HEK293 (cell line): ENCODE results near the gene C17orf50.

Source experiments
- CTCF ChIA-PET: fragments of 350-600 bp; formaldehyde crosslinking; extraction: SDS; loops from one replicate; lab custom pipeline; 2021; ENCODE audit warnings: antibody characterized with exemption; lab: Yijun Ruan, JAX
- POLR2A ChIA-PET: fragments of 300-600 bp; formaldehyde crosslinking; extraction: SDS; loops from one replicate; lab custom pipeline; 2020; ENCODE audit warnings: antibody characterized with exemption, inconsistent platforms; lab: Yijun Ruan, JAX
- H3K27ac ChIP-seq: fragments of 200-500 bp; sonication (Bioruptor generic); 2 replicates; pipeline ENCODE4 v1.5.1; 2014; ENCODE audit warnings: low read depth, low read length, control low read depth, inconsistent platforms; ENCODE audit errors: extremely low read depth
- H3K36me3 ChIP-seq, 2 experiments: fragments of 200-500 bp in 1 of 2; sonication (Bioruptor generic) in 1 of 2; 1 replicate in 1 of 2; 2 replicates in 1 of 2; pipeline ENCODE4 v1.5.1; 2014 to 2017; ENCODE audit warnings: inconsistent platforms in 2 of 2, low read length in 2 of 2; ENCODE audit not compliant: control insufficient read depth in 2 of 2, insufficient read depth in 1 of 2
- H3K4me1 ChIP-seq: fragments of 200-500 bp; sonication (Bioruptor generic); 2 replicates; pipeline ENCODE4 v1.5.1; 2014; ENCODE audit warnings: mild to moderate bottlenecking, low read length, inconsistent platforms; ENCODE audit not compliant: control insufficient read depth, insufficient read depth
- H3K4me3 ChIP-seq: 2 replicates; pipeline ENCODE4 v1.5.1; 2011; ENCODE audit warnings: low read depth, mild to moderate bottlenecking, control low read depth, low read length, moderate library complexity
- H3K9me3 ChIP-seq: fragments of 200-500 bp; sonication (Bioruptor generic); 2 replicates; pipeline ENCODE4 v1.5.1; 2014; ENCODE audit warnings: low read depth, low read length, inconsistent platforms; ENCODE audit not compliant: control insufficient read depth, insufficient read depth
- KLF17 ChIP-seq: fragments of 450-650 bp; formaldehyde crosslinking; IDR thresholded peaks from 2 replicates; pipeline ENCODE4 v1.5.1; 2016; ENCODE audit warnings: missing biosample characterization, missing genetic modification characterization
- KLF9 ChIP-seq: fragments of 450-650 bp; formaldehyde crosslinking; IDR thresholded peaks from 2 replicates; pipeline ENCODE4 v1.5.1; 2016; ENCODE audit warnings: missing biosample characterization, missing genetic modification characterization, low read depth
- PRDM1 ChIP-seq: fragments of 450-650 bp; formaldehyde crosslinking; IDR thresholded peaks from 2 replicates; pipeline ENCODE4; 2016; ENCODE audit warnings: missing biosample characterization, missing genetic modification characterization
- PRDM6 ChIP-seq: fragments of 450-650 bp; formaldehyde crosslinking; IDR thresholded peaks from 2 replicates; pipeline ENCODE4 v1.5.1; 2017; ENCODE audit warnings: missing biosample characterization, missing genetic modification characterization
- YY1 ChIP-seq: fragments of 450-650 bp; formaldehyde crosslinking; IDR thresholded peaks from 2 replicates; pipeline ENCODE4 v1.5.1; 2018; ENCODE audit warnings: missing biosample characterization, missing genetic modification characterization
- ZNF19 ChIP-seq: fragments of 450-650 bp; formaldehyde crosslinking; IDR thresholded peaks from 2 replicates; pipeline ENCODE4; 2016; ENCODE audit warnings: missing biosample characterization, missing genetic modification characterization, low read depth
- ZNF311 ChIP-seq: fragments of 450-650 bp; formaldehyde crosslinking; IDR thresholded peaks from 2 replicates; pipeline ENCODE4 v1.5.1; 2017; ENCODE audit warnings: missing biosample characterization, missing genetic modification characterization, borderline replicate concordance
- ZNF335 ChIP-seq: fragments of 450-650 bp; formaldehyde crosslinking; conservative IDR thresholded peaks from 2 replicates; pipeline ENCODE4 v1.5.1; 2016; ENCODE audit warnings: missing biosample characterization, missing genetic modification characterization
- ZNF580 ChIP-seq: fragments of 450-650 bp; formaldehyde crosslinking; IDR thresholded peaks from 2 replicates; pipeline ENCODE4 v1.5.1; 2016; ENCODE audit warnings: missing biosample characterization, missing genetic modification characterization
- ZNF768 ChIP-seq: fragments of 450-650 bp; formaldehyde crosslinking; IDR thresholded peaks from 2 replicates; pipeline ENCODE4 v1.5.1; 2018; ENCODE audit warnings: missing biosample characterization, mild to moderate bottlenecking, missing genetic modification characterization
- ZSCAN4 ChIP-seq: fragments of 450-650 bp; formaldehyde crosslinking; IDR thresholded peaks from 2 replicates; pipeline ENCODE4 v1.5.1; 2017; ENCODE audit warnings: missing biosample characterization, missing genetic modification characterization

Gene C17orf50

GRCh38 chr17:35795871-35796265, 35.2 kb downstream of the C17orf50 start:
- peak; percentile 96 for TF ChIP-seq ZNF768
- TF ChIP-seq ZNF580 (tag by site-specific recombination) = peak; percentile 79
- no peak for TF ChIP-seq KLF17 (tag by site-specific recombination)
- ChIA-PET POLR2A (interaction anchor here (1.1 to 4.6 kb wide), 3 partner anchors 13 to 29 kb away, joined by 3 to 46 read pairs (median 4); partner anchors contain the start of gene TAF15), CTCF (interaction anchor here (0.6 to 10.2 kb wide), 5 partner anchors 10 to 94 kb away, joined by 3 to 104 read pairs (median 9); no protein-coding TSS in a partner anchor)
- H3K36me3 ChIP-seq = no peaks in the 10 kb centered on the region
- no peaks in the 10 kb centered on the region for H3K9me3 ChIP-seq
- H3K4me3 ChIP-seq = peak overlapping the region; percentile 37
- no peak overlapping the region for H3K27ac ChIP-seq
- no peaks in the 10 kb centered on the region for H3K4me1 ChIP-seq

- H3K36me3 ChIP-seq = no peaks in the 10 kb centered on the region
- no peak overlapping the region for H3K4me3 ChIP-seq
- no peak overlapping the region for H3K27ac ChIP-seq
- no peaks in the 10 kb centered on the region for H3K4me1 ChIP-seq
- no peaks in the 10 kb centered on the region for H3K9me3 ChIP-seq
- ChIA-PET CTCF (interaction anchor here (0.6 to 10.2 kb wide), 6 partner anchors 8 to 32 kb away, joined by 3 to 104 read pairs (median 7); no protein-coding TSS in a partner anchor), POLR2A (interaction anchor here (0.6 to 4.6 kb wide), 4 partner anchors 12 to 27 kb away, joined by 4 to 46 read pairs (median 6); partner anchors contain the start of gene TAF15)
- TF ChIP-seq ZSCAN4 (peak; percentile 72), PRDM1 (tag by site-specific recombination) (peak; percentile 68), ZNF19 (no peak)
Measured at GRCh38 chr17:35796942-35797341, 36.3 kb downstream of the C17orf50 start.

- ChIA-PET CTCF (interaction anchor here (0.9 to 10.2 kb wide), 5 partner anchors 8 to 32 kb away, joined by 4 to 104 read pairs (median 9); no protein-coding TSS in a partner anchor), POLR2A (interaction anchor here (1.6 to 4.6 kb wide), 2 partner anchors 12 to 17 kb away, joined by 7 to 46 read pairs; partner anchors contain the start of gene TAF15)
Measured at GRCh38 chr17:35797370-35797769, 36.7 kb downstream of the C17orf50 start.

GRCh38 chr17:35797918-35798317, 37.2 kb downstream of the C17orf50 start:
- H3K27ac ChIP-seq = no peak overlapping the region
- CTCF ChIA-PET = interaction anchor here (10.2 kb wide), 1 partner anchor 33 kb away, joined by 104 read pairs; no protein-coding TSS in a partner anchor
- POLR2A ChIA-PET = interaction anchor here (1.6 to 4.6 kb wide), 2 partner anchors 11 to 18 kb away, joined by 7 to 46 read pairs; partner anchors contain the start of gene TAF15

More at GRCh38 chr17:35797370-35797769, 36.7 kb downstream of the C17orf50 start:
- Histone ChIP-seq H3K4me1 (no peaks in the 10 kb centered on the region), H3K27ac (no peak overlapping the region), H3K9me3 (no peaks in the 10 kb centered on the region), H3K4me3 (no peak overlapping the region), H3K36me3 (no peaks in the 10 kb centered on the region)
- TF ChIP-seq KLF9 (tag by site-specific recombination) (peak; percentile 77), ZNF311 (tag by site-specific recombination) (no peak)

More at GRCh38 chr17:35797918-35798317, 37.2 kb downstream of the C17orf50 start:
- Histone ChIP-seq H3K9me3 (no peaks in the 10 kb centered on the region), H3K4me3 (no peak overlapping the region), H3K36me3 (no peaks in the 10 kb centered on the region), H3K4me1 (no peaks in the 10 kb centered on the region)
- TF ChIP-seq YY1 = no peak
- peak; percentile 54 for TF ChIP-seq ZNF335 (tag by site-specific recombination)
- TF ChIP-seq PRDM6 (tag by site-specific recombination) = no peak
